ENCODE data around the gene PARD3. TPM values are rescaled to one million over a fixed set of nuclear protein-coding genes. Genes with fewer than 3 reads are reported as not detected.

PARD3 gene
- total RNA-seq, 1 donor from 2014 or later, result 68.5 TPM

GRCh38 chr10:34237898-34238455 lies 577.1 kb downstream of the PARD3 start:
- DNase-seq (ENCODE audit: low read depth), result no peak

- peak; percentile 72 for DNase-seq (ENCODE audit: low read depth)
Measured at GRCh38 chr10:34236931-34237330, 578.2 kb downstream of the PARD3 start.

- peak; percentile 88 for DNase-seq (ENCODE audit: low read depth)
Measured at GRCh38 chr10:34235164-34235832, 579.8 kb downstream of the PARD3 start.

GRCh38 chr10:34232481-34232880 lies 582.6 kb downstream of the PARD3 start:
- no peak for DNase-seq (ENCODE audit: low read depth)

- no peak for DNase-seq (ENCODE audit: low read depth)
Measured at GRCh38 chr10:34231441-34232180, 583.5 kb downstream of the PARD3 start.

GRCh38 chr10:34229917-34230316 lies 585.2 kb downstream of the PARD3 start:
- no peak for DNase-seq (ENCODE audit: low read depth)

GRCh38 chr10:34228066-34228465 lies 587.0 kb downstream of the PARD3 start:
- peak; percentile 55 for DNase-seq (ENCODE audit: low read depth)

- no peak for DNase-seq (ENCODE audit: low read depth)
Measured at GRCh38 chr10:34224639-34225038, 590.5 kb downstream of the PARD3 start.

- DNase-seq (ENCODE audit: low read depth), result no peak
Measured at GRCh38 chr10:34223658-34224057, 591.4 kb downstream of the PARD3 start.

- no peak for DNase-seq (ENCODE audit: low read depth)
Measured at GRCh38 chr10:34222359-34222758, 592.7 kb downstream of the PARD3 start.

- DNase-seq (ENCODE audit: low read depth), result peak; percentile 29
Measured at GRCh38 chr10:34219753-34220548, 595.1 kb downstream of the PARD3 start.

GRCh38 chr10:34217524-34217923 lies 597.6 kb downstream of the PARD3 start:
- no peak for DNase-seq (ENCODE audit: low read depth)

GRCh38 chr10:34216348-34216945 lies 598.6 kb downstream of the PARD3 start:
- DNase-seq (ENCODE audit: low read depth), result no peak

- DNase-seq (ENCODE audit: low read depth), result no peak
Measured at GRCh38 chr10:34213805-34214197, 601.3 kb downstream of the PARD3 start.

- no peak for DNase-seq (ENCODE audit: low read depth)
Measured at GRCh38 chr10:34213193-34213804, 601.8 kb downstream of the PARD3 start.

GRCh38 chr10:34207343-34207742 lies 607.8 kb downstream of the PARD3 start:
- no peak for DNase-seq (ENCODE audit: low read depth)

- DNase-seq (ENCODE audit: low read depth), result no peak
Measured at GRCh38 chr10:34206935-34207268, 608.2 kb downstream of the PARD3 start.

- DNase-seq (ENCODE audit: low read depth), result no peak
Measured at GRCh38 chr10:34206078-34206934, 608.8 kb downstream of the PARD3 start.

- no peak for DNase-seq (ENCODE audit: low read depth)
Measured at GRCh38 chr10:34205452-34205851, 609.6 kb downstream of the PARD3 start.
